OCI-LY1 (cell line): Measurements from ENCODE around the gene PHF2.

Source experiments
- CTCF ChIP-seq: fragments of 200-600 bp; sonication (generic), shearing (Covaris generic); IDR thresholded peaks from 2 replicates; pipeline ENCODE4 v1.5.1; 2017; ENCODE audit warnings: mild to moderate bottlenecking, antibody characterized with exemption, low read length, moderate library complexity, mixed read lengths
- EZH2 ChIP-seq: fragments of 200-600 bp; sonication (generic), shearing (Covaris generic); IDR thresholded peaks from 2 replicates; pipeline ENCODE4 v1.8.0; 2017; ENCODE audit warnings: borderline replicate concordance, mixed run types, mild to moderate bottlenecking, antibody characterized with exemption, low read length, moderate library complexity, mixed read lengths

GRCh38 chr9:93576258-93577077 lies at the start of gene PHF2:
- TF ChIP-seq CTCF (no peak), EZH2 (no peak)
